Peyer's patch (tissue), 4 donors: ENCODE measurements around the gene PES1. TPM values are rescaled to one million over a fixed set of nuclear protein-coding genes. Genes with fewer than 3 reads are reported as not detected.
"Not testable (repeated sequence)": the region's sequence is repeated elsewhere in the genome, so short reads cannot be mapped to it uniquely, and the experiment has no call there.

Source experiments
- DNase-seq, 3 donors: peaks; one replicate each; pipeline ENCODE4 v3.0.0-alpha.2; 2017 to 2019
- H3K27ac ChIP-seq, 4 donors: fragments of 200-600 bp; sonication (generic); one replicate each; pipeline ENCODE4 v1.5.1; 2016 to 2019
- H3K27me3 ChIP-seq, 2 donors: fragments of 200-600 bp; sonication (generic); one replicate each; pipeline ENCODE4 v1.5.1; 2019
- H3K36me3 ChIP-seq, 3 donors: fragments of 200-600 bp; sonication (generic); one replicate each; pipeline ENCODE4 v1.5.1; 2016 to 2019
- H3K4me1 ChIP-seq, 4 donors: fragments of 200-600 bp; sonication (generic); one replicate each; pipeline ENCODE4 v1.5.1; 2016 to 2019
- H3K4me3 ChIP-seq, 4 donors: fragments of 200-600 bp; sonication (generic); 1 replicate in 3 of 4; 2 replicates in 1 of 4; pipeline ENCODE4 v1.5.1; 2016 to 2019; ENCODE audit warnings: mild to moderate bottlenecking in 1 of 4
- H3K9me3 ChIP-seq, 4 donors: fragments of 200-600 bp; sonication (generic); one replicate each; pipeline ENCODE4 v1.5.1; 2016 to 2019; ENCODE audit warnings: mild to moderate bottlenecking in 1 of 4
- CTCF ChIP-seq, 6 experiments: fragments of 450-650 bp in 4 of 6; fragments of 200-600 bp in 2 of 6; sonication (generic) in 1 of 6; IDR thresholded peaks; one replicate each; pipeline ENCODE4 v1.5.1; 2017 to 2019; ENCODE audit warnings: antibody characterized with exemption in 6 of 6, mild to moderate bottlenecking in 3 of 6, moderate library complexity in 1 of 6
- POLR2A ChIP-seq, 2 donors: fragments of 450-650 bp; IDR thresholded peaks; one replicate each; pipeline ENCODE4 v1.5.1; 2017; ENCODE audit warnings: antibody characterized with exemption in 2 of 2, mild to moderate bottlenecking in 2 of 2, moderate library complexity in 2 of 2
- total RNA-seq, 4 donors: library from RNA; depleted of rRNA; stranded (reverse); fragments of >200 nt; gene quantifications; one replicate each; pipeline ENCODE4 v1.1.0, GENCODE V29; 2016

The PES1 gene
- total RNA-seq, 4 donors from 2014 or later = 28.4 to 49.5 (median 38.4) TPM

GRCh38 chr22:30568137-30568805 lies 23.4 kb downstream of the PES1 start:
- Histone ChIP-seq H3K4me3 (no peak overlapping the region), H3K36me3 (no peaks in the 10 kb centered on the region), H3K27ac (peak overlapping the region in 1 of 4 donors; percentile 9)

GRCh38 chr22:30567277-30567676 lies 24.4 kb downstream of the PES1 start:
- H3K4me1 ChIP-seq = peaks cover 0 to 33% (median 0%) of the 10 kb centered on the region in 4 donors
- DNase-seq, H3K4me3 ChIP-seq, H3K27me3 ChIP-seq, H3K36me3 ChIP-seq, H3K9me3 ChIP-seq: not testable (repeated sequence)
- peak overlapping the region in 2 of 4 donors; percentile 9 to 81 for H3K27ac ChIP-seq

More at GRCh38 chr22:30568137-30568805, 23.4 kb downstream of the PES1 start:
- H3K27me3 ChIP-seq = no peaks in the 10 kb centered on the region
- no peak for DNase-seq
- peaks cover 0 to 38% (median under 1%) of the 10 kb centered on the region in 4 donors for H3K4me1 ChIP-seq
- H3K9me3 ChIP-seq = no peaks in the 10 kb centered on the region
- TF ChIP-seq POLR2A (IDR thresholded peaks at IDR 0.05) (no peak), CTCF (IDR thresholded peaks at IDR 0.05) (no peak)

GRCh38 chr22:30566125-30566524 lies 25.6 kb downstream of the PES1 start:
- peak overlapping the region in 3 of 4 donors; percentile 40 to 81 (median 81) for H3K27ac ChIP-seq
- H3K36me3 ChIP-seq = no peaks in the 10 kb centered on the region
- DNase-seq = peak in 2 of 3 donors; percentile 81 to 89
- no peak overlapping the region for H3K4me3 ChIP-seq
- peaks cover 0 to 38% (median 3%) of the 10 kb centered on the region in 4 donors for H3K4me1 ChIP-seq
- H3K9me3 ChIP-seq = no peaks in the 10 kb centered on the region
- TF ChIP-seq POLR2A (IDR thresholded peaks at IDR 0.05) (peak in 1 of 2 donors; percentile 58), CTCF (IDR thresholded peaks at IDR 0.05) (no peak)
- no peaks in the 10 kb centered on the region for H3K27me3 ChIP-seq

GRCh38 chr22:30565341-30565740 lies 26.4 kb downstream of the PES1 start:
- DNase-seq = no peak
- Histone ChIP-seq H3K4me1 (peaks cover 0 to 36% (median 3%) of the 10 kb centered on the region in 4 donors), H3K27me3 (no peaks in the 10 kb centered on the region), H3K27ac (peak overlapping the region in 3 of 4 donors; percentile 40 to 81 (median 81)), H3K4me3 (no peak overlapping the region), H3K9me3 (no peaks in the 10 kb centered on the region), H3K36me3 (no peaks in the 10 kb centered on the region)
- TF ChIP-seq POLR2A (IDR thresholded peaks at IDR 0.05) = no peak
- no peak for TF ChIP-seq CTCF (IDR thresholded peaks at IDR 0.05)

GRCh38 chr22:30564761-30565119 lies 27.0 kb downstream of the PES1 start:
- Histone ChIP-seq H3K27ac (peak overlapping the region in 1 of 4 donors; percentile 81), H3K36me3 (no peaks in the 10 kb centered on the region), H3K9me3 (no peaks in the 10 kb centered on the region), H3K27me3 (no peaks in the 10 kb centered on the region), H3K4me3 (no peak overlapping the region), H3K4me1 (peaks cover 0 to 36% (median 3%) of the 10 kb centered on the region in 4 donors)
- TF ChIP-seq CTCF (IDR thresholded peaks at IDR 0.05) (no peak), POLR2A (IDR thresholded peaks at IDR 0.05) (no peak)
- no peak for DNase-seq

GRCh38 chr22:30564045-30564760 lies 27.5 kb downstream of the PES1 start:
- no peak overlapping the region for H3K27ac ChIP-seq

More at GRCh38 chr22:30564045-30564760, 27.5 kb downstream of the PES1 start:
- no peak for DNase-seq
- no peak overlapping the region for H3K4me3 ChIP-seq
- no peaks in the 10 kb centered on the region for H3K36me3 ChIP-seq
- TF ChIP-seq CTCF (IDR thresholded peaks at IDR 0.05) (no peak), POLR2A (IDR thresholded peaks at IDR 0.05) (no peak)
- H3K4me1 ChIP-seq = peaks cover 0 to 36% (median 3%) of the 10 kb centered on the region in 4 donors
- H3K9me3 ChIP-seq = no peaks in the 10 kb centered on the region
- no peaks in the 10 kb centered on the region for H3K27me3 ChIP-seq
